H54 (cell line): ENCODE measurements around the gene SCAF8.
"Not testable (repeated sequence)": the region's sequence is repeated elsewhere in the genome, so short reads cannot be mapped to it uniquely, and the experiment has no call there.

Source experiments
- DNase-seq: peaks from one replicate; pipeline ENCODE4 v3.0.0; 2011; ENCODE audit warnings: low spot score, mixed read lengths; ENCODE audit not compliant: insufficient read length
- FAIRE-seq: peaks from 3 replicates; lab custom pipeline; 2011; peaks lifted over from hg19 to GRCh38; lab: Jason Lieb, UNC
- POLR2A ChIP-seq: IDR thresholded peaks from 2 replicates; pipeline ENCODE4 v1.6.1; 2011; ENCODE audit warnings: low read depth, mild to moderate bottlenecking, low read length

The SCAF8 gene

DNA sequence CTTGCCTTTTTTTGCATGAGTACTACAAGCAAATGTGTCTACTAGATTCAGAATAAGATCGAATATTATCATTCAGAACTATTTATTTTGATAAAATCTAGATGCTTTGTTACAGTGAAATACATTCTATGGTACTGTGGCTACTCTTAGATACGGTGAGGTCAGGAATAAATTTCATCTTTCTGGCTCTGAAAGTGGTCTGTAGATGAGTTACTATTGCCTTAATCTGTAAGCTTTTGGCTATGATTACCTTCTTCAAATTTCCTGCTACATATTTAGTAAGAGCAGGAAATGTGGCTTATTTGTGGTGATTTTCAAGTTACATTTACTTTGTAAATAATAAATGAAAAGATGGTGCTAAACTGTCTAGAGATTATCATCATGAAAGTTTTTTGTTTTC is 50.0 kb downstream of the SCAF8 start:
- DNase-seq (no peak), FAIRE-seq (no peak)
- no peak for TF ChIP-seq POLR2A

DNA sequence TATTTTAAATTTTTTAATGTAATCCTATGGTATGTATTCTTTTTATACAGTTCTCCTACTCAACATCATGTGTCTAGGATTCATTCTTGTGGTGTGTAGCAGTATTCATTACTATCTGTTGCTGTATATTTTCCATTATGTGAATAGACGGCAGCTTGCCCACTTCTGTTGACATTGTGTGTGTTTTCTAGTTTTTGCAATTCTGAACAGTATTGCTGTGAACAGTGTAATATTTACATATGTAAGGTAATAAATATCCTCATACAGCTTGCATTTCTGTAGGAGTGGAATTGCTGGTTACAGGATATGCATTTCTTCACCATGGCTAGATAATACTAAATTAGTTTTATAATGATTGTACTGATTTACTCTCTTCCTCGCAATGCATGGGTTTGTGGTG is 51.9 kb downstream of the SCAF8 start:
- TF ChIP-seq POLR2A = no peak
- no peak for FAIRE-seq
- no peak for DNase-seq

DNA sequence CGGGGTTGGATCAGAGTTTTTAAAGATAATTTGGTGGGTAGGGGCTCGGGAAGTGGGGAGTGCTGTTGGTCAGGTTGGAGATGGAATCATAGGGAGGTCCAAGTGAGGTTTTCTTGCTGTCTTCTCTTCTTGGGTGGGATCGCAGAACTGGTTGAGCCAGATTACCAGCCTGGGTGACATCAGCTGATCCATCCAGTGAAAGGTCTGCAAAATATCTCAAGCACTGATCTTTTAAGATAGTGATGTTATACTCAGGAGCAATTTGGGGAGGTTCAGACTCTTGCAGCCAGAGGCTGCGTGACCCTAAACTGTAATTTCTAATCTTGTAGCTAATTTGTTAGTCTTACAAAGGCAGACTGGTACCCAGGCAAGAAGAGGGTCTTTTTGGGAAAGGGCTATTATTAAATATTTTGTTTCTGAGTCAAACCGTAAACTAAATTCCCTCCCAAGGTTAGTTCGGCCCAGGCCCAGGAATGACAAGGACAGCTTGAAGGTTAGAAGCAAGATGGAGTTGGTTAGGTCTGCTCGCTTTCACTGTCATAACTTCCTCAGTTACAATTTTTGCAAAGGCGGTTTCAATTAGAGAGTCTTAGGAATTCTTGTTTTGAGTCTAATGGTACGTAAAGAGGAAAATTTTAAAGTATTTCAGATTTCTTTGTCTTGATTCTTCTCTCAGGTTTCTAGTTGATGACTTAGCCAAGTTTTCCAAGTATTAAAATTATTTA is 53.1 kb downstream of the SCAF8 start:
- FAIRE-seq (no peak), DNase-seq (no peak)
- no peak for TF ChIP-seq POLR2A

DNA sequence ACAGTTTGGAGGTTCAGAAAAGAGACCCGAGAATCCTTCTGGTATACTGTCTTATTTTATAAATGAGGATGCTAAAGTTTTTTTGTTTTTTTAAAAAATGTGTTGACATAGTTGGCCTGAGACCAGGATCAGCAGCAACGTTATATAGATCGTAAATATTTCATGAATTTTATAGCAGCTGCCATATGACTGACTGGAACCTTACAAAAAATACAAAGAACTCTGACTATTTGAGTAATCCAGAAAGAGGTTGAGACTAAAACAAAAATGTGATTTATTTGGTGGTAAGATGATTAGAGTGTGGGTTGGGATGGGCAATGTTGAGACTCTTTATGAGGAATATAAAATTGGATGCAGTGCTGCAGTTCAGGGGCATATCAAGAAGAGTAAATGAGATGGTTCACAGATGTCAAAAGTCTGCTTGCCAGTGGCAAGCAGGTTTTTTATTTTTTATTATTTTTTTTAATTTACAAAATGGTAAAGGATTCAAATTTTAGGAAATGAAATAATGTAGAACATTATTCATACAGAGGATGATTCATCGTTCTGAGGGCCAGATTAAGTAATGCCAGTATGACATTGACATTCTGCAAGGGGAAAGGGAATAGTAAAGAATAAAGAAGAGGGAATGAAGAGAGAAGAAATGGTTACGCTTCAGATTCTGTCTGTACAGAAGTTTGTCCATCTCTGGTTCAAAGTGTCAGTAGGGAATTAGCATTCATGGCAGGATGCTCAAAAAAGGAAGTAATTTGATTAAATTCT is 58.5 kb downstream of the SCAF8 start:
- no peak for TF ChIP-seq POLR2A
- DNase-seq (no peak), FAIRE-seq (no peak)

DNA sequence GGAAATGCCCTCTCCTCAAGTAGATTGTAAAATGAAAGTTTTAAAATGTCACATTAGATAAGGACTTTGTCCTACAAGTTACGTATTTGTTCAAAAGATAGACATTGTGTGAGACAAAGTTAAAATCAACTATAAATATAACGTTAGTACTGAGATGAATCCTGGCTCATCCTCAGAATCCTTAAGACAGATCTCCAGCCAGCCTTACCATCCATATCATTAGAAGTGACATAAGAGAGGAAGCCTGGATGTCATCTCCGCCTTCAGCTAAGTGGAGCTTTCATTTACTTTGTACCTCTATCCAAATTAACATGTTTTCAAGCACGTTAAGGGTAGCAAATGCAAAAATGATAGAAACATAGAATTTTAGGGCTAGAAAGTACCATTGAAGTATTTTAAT is 59.1 kb downstream of the SCAF8 start:
- TF ChIP-seq POLR2A = no peak
- no peak for DNase-seq
- FAIRE-seq = no peak

DNA sequence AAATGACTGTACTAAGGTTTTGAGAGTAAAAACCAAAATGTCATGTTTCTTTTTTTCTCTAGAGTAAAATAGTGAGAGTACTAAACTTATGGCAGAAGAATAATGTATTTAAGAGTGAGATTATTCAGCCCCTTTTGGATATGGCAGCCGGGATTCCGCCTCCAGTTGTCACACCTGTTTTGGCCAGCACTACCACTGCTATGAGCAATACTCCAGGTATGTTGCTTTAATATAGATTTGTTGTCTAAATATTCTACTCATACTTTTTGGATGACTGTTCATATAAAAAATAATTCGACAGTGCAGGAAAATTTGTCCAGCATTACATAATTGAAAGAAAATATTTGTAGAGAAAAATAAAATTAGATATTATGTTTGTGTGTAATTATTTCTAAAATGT is 59.5 kb downstream of the SCAF8 start:
- FAIRE-seq = no peak
- no peak for DNase-seq

DNA sequence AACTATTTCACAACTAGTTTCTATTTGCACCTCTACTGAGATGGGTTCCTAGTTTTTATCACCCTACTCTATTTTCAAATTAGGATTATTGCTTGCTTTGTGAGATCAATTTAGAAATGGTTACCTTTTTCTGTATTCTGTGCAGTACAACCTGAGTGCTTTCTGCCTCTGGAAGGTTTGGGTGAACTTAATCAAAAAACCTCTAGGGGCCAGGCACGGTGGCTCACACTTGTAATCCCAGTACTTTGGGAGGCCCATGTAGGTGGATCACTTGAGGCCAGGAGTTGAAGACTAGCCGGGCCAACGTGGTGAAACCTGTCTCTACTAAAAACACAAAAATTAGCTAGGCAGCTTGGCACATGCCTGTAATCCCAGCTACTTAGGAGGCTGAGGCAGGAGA is 63.3 kb downstream of the SCAF8 start:
- DNase-seq = no peak
- FAIRE-seq = no peak
- TF ChIP-seq POLR2A = no peak

More for the DNA sequence above, 59.5 kb downstream of the SCAF8 start:
- TF ChIP-seq POLR2A = no peak

DNA sequence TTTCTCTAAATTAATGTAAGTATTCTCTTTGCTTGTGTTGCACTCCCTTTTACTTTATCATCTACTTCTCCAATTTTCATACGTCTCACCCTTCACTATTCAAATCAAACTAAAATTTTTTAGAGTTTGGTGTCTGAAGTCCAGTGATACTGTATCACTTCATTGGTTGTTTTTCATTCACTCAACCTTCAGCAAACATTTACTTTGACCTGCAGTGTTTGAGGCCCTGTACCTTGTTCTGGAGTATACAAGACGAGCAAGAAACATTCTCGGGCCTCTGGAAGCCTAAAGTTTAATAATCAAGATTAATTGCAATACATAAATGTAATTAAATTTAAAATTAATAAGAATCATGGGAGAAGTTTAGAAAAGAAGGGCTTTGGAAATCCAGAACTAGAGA is 64.6 kb downstream of the SCAF8 start:
- no peak for DNase-seq
- no peak for TF ChIP-seq POLR2A
- FAIRE-seq = no peak

DNA sequence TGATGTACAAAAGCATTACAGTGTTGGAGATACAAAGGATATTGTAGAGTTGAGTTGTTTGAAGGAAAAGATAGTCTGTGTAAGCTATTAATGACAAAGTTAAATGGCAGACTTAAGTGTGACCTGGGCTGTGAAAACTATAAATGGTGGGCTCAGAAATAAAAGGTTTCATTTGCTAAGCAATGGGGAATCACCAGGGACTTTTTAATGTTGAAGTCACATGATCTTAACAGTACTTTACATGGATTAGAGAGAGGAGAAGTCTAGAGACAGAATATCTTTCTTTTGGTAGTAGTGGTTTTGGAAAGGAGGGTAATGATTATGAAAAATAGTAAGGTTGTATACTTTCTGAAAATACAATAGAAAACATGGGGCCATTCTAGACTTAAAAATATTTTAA is 67.1 kb downstream of the SCAF8 start:
- no peak for DNase-seq
- FAIRE-seq = no peak

DNA sequence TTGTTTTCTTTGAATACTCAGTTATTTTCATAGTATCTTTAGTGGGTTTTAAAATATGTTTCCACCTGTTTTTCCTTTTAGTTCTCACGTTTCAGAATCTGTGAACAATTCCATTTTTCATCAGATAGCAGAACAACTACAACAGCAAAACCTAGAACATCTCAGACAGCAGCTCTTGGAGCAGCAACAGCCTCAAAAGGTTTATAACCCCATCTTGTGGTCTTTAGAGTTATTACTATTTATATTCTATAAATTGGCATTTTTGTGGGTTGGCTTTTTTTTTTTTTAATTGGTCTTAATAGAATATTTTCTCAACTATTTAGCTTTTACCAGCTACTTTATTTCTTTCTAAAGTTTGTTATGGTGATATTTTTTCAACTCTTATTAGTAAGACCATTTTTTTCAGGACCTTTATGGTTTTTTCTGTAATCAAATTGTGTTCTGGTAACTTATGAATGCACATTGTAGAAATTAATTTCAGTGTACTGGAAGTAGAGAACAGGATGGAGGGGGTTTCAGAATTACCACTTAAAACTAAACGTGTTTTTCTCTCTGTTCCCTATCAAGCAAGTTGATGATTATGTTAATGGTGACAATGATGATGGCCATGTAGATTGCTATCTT is 72.2 kb downstream of the SCAF8 start:
- DNase-seq = no peak
- FAIRE-seq = no peak
- no peak for TF ChIP-seq POLR2A

More for the DNA sequence above, 67.1 kb downstream of the SCAF8 start:
- TF ChIP-seq POLR2A = no peak

DNA sequence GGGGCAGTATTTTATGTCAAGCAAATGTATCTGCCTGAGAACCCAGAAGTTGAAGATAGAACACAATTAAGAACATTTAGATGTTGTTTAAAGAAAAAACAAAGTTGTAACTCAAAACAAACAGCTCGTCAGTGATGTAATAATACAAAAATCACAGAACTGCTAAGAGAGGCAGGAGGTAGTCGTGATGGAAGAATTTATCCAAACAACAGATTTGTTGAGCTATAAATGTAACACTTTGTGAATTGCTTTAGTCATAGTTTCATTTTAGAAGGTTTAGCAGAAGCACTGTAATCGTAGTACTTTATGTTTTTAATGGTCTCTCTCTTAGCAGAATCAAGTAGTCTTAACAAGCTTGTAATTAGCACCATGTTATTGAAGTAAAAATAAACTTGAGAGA is 73.6 kb downstream of the SCAF8 start:
- FAIRE-seq (no peak), DNase-seq (no peak)
- no peak for TF ChIP-seq POLR2A

DNA sequence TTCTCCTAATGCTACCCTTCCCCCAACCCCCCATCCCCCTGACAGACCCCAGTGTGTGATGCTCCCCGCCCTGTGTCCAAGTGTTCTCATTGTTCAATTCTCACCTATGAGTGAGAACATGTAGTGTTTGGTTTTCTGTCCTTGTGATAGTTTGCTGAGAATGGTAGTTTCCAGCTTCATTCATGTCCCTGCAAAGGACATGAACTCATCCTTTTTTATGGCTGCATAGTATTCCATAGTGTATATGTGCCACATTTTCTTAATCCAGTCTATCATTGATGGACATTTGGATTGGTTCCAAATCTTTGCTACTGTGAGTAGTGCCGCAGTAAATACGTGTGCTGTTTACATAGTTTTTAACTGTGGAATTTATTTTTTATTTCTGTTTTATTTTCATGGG is 78.4 kb downstream of the SCAF8 start:
- not testable (repeated sequence) for FAIRE-seq, DNase-seq

DNA sequence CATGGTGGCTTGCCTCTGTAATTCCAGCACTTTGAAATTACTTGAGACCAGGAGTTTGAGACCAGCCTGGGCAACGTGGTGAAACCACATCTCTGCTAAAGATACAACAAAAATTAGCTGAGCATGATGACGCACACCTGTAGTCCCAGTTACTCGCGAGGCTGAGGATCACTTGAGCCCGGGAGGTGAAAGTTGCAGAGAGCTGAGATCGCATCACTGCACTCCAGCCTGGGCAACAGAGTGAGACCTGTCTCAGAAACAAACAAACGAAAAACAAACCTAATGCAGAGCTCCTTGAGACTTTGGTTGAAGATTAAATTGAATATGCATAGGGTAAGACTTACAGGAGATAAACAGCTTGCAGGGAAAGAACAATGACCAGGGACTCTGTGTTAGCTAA is 80.8 kb downstream of the SCAF8 start:
- no peak for FAIRE-seq
- DNase-seq = no peak
- TF ChIP-seq POLR2A = no peak
